Esophagus (tissue), 2 donors: ENCODE results near the gene RSPH3. TPM values are rescaled to one million over a fixed set of nuclear protein-coding genes. Genes with fewer than 3 reads are reported as not detected.

Experiments used
- H3K27ac ChIP-seq, 2 donors: one replicate each; pipeline ENCODE4 v1.5.1; 2013; ENCODE audit warnings: low read depth in 2 of 2, mild to moderate bottlenecking in 2 of 2, inconsistent platforms in 1 of 2, low read length in 1 of 2, moderate library complexity in 1 of 2
- H3K27me3 ChIP-seq, 2 donors: one replicate each; pipeline ENCODE4 v1.6.1; 2013; ENCODE audit warnings: low read length in 2 of 2, control low read depth in 1 of 2, mild to moderate bottlenecking in 1 of 2; ENCODE audit not compliant: insufficient read depth in 2 of 2, control insufficient read depth in 1 of 2
- H3K36me3 ChIP-seq, 2 donors: one replicate each; pipeline ENCODE4 v1.6.1; 2013; ENCODE audit warnings: low read length in 1 of 2; ENCODE audit not compliant: control insufficient read depth in 2 of 2, insufficient read depth in 2 of 2
- H3K4me1 ChIP-seq, 2 donors: one replicate each; pipeline ENCODE4 v1.6.1; 2013; ENCODE audit warnings: low read length in 1 of 2; ENCODE audit not compliant: control insufficient read depth in 2 of 2, insufficient read depth in 2 of 2
- H3K4me3 ChIP-seq, 2 donors: one replicate each; pipeline ENCODE4 v1.5.1; 2013; ENCODE audit warnings: low read length in 2 of 2, mild to moderate bottlenecking in 2 of 2, low read depth in 1 of 2, moderate library complexity in 1 of 2
- H3K9me3 ChIP-seq, 2 donors: one replicate each; pipeline ENCODE4 v1.6.1; 2013; ENCODE audit warnings: mild to moderate bottlenecking in 2 of 2, low read depth in 1 of 2, low read length in 1 of 2, moderate library complexity in 1 of 2; ENCODE audit not compliant: control insufficient read depth in 2 of 2, insufficient read depth in 1 of 2
- WGBS, 2 donors: extraction: QIAGEN DNeasy Blood & Tissue Kit; methylation state at CpG; one replicate each; pipeline ENCODE4 v1.1.7; 2013; 5-methylcytosine and 5-hydroxymethylcytosine counted together
- polyA plus RNA-seq, 2 donors: library from polyadenylated mRNA; stranded (reverse); fragments of 200-250 nt; gene quantifications; one replicate each; pipeline ENCODE4 v1.2.3, GENCODE V29; 2013
- donor health status: healthy with polysubstance abuse.
- donor health status: Bipolar disorder and iron deficiency.

Gene RSPH3
- polyA plus RNA-seq, 2 donors: 6.1 to 6.3 TPM

GRCh38 chr6:158943380-158944032, 56.5 kb downstream of the RSPH3 start:
- Histone ChIP-seq H3K4me1 (peaks cover 5 to 6% of the 10 kb centered on the region in 2 donors), H3K9me3 (no peaks in the 10 kb centered on the region), H3K27ac (no peak overlapping the region), H3K27me3 (no peaks in the 10 kb centered on the region), H3K36me3 (no peaks in the 10 kb centered on the region), H3K4me3 (no peak overlapping the region)
- WGBS, 2 donors: 89 to 94% methylated on average over 3 of the region's 3 CpGs

- no peaks in the 10 kb centered on the region for H3K27me3 ChIP-seq
- WGBS, 2 donors: 96 to 100% methylated on average over 2 of the region's 2 CpGs
- no peak overlapping the region for H3K4me3 ChIP-seq
- H3K9me3 ChIP-seq: no peaks in the 10 kb centered on the region
- H3K27ac ChIP-seq: no peak overlapping the region
- H3K4me1 ChIP-seq: peaks cover 5 to 10% of the 10 kb centered on the region in 2 donors
- H3K36me3 ChIP-seq: no peaks in the 10 kb centered on the region
These were observed 57.7 kb downstream of the RSPH3 start for GRCh38 chr6:158942349-158942748.

- WGBS, 2 donors: 76 to 98% methylated on average over 2 of the region's 2 CpGs
- Histone ChIP-seq H3K27ac (no peak overlapping the region), H3K4me1 (peaks cover 6 to 10% of the 10 kb centered on the region in 2 donors), H3K36me3 (no peaks in the 10 kb centered on the region), H3K9me3 (no peaks in the 10 kb centered on the region), H3K4me3 (no peak overlapping the region), H3K27me3 (no peaks in the 10 kb centered on the region)
These were observed 58.8 kb downstream of the RSPH3 start for GRCh38 chr6:158941246-158941645.

- no peak overlapping the region for H3K27ac ChIP-seq
- peak overlapping the region in 1 of 2 donors; percentile 50 for H3K4me3 ChIP-seq
- H3K36me3 ChIP-seq: no peaks in the 10 kb centered on the region
- H3K9me3 ChIP-seq: no peaks in the 10 kb centered on the region
- H3K4me1 ChIP-seq: peaks cover 6 to 10% of the 10 kb centered on the region in 2 donors
- WGBS, 2 donors: 31 to 52% methylated on average over 35 to 37 of the region's 37 CpGs
- H3K27me3 ChIP-seq: no peaks in the 10 kb centered on the region
These were observed 60.5 kb downstream of the RSPH3 start for GRCh38 chr6:158939255-158940159.

GRCh38 chr6:158938811-158939254, 61.2 kb downstream of the RSPH3 start:
- H3K27ac ChIP-seq: peak overlapping the region in 1 of 2 donors; percentile 49
- peak overlapping the region in 1 of 2 donors; percentile 50 for H3K4me3 ChIP-seq
- 33 to 37% methylated on average over 23 of the region's 23 CpGs for WGBS, 2 donors

GRCh38 chr6:158938220-158938619, 61.8 kb downstream of the RSPH3 start:
- peaks cover 6 to 10% of the 10 kb centered on the region in 2 donors for H3K4me1 ChIP-seq
- H3K27ac ChIP-seq: peak overlapping the region in 1 of 2 donors; percentile 24
- H3K36me3 ChIP-seq: no peaks in the 10 kb centered on the region
- 87% methylated on average over 11 of the region's 11 CpGs for WGBS, 2 donors
- H3K4me3 ChIP-seq: no peak overlapping the region
- no peaks in the 10 kb centered on the region for H3K27me3 ChIP-seq
- H3K9me3 ChIP-seq: no peaks in the 10 kb centered on the region

More at GRCh38 chr6:158938811-158939254, 61.2 kb downstream of the RSPH3 start:
- Histone ChIP-seq H3K4me1 (peaks cover 6 to 10% of the 10 kb centered on the region in 2 donors), H3K36me3 (no peaks in the 10 kb centered on the region), H3K9me3 (no peaks in the 10 kb centered on the region), H3K27me3 (no peaks in the 10 kb centered on the region)

GRCh38 chr6:158934157-158934556, 65.8 kb downstream of the RSPH3 start:
- no peak overlapping the region for H3K4me3 ChIP-seq
- no peaks in the 10 kb centered on the region for H3K36me3 ChIP-seq
- H3K27me3 ChIP-seq: no peaks in the 10 kb centered on the region
- 88 to 91% methylated on average over 5 of the region's 5 CpGs for WGBS, 2 donors
- H3K9me3 ChIP-seq: no peaks in the 10 kb centered on the region
- peaks cover 4 to 9% of the 10 kb centered on the region in 2 donors for H3K4me1 ChIP-seq
- H3K27ac ChIP-seq: no peak overlapping the region

- no peak overlapping the region for H3K27ac ChIP-seq
- H3K4me3 ChIP-seq: no peak overlapping the region
- WGBS, 2 donors: 63 to 88% methylated on average over 4 of the region's 4 CpGs
- H3K27me3 ChIP-seq: no peaks in the 10 kb centered on the region
- H3K4me1 ChIP-seq: peaks cover 1 to 2% of the 10 kb centered on the region in 2 donors
- no peaks in the 10 kb centered on the region for H3K9me3 ChIP-seq
- H3K36me3 ChIP-seq: no peaks in the 10 kb centered on the region
These were observed 66.9 kb downstream of the RSPH3 start for GRCh38 chr6:158933079-158933595.

- Histone ChIP-seq H3K4me3 (no peak overlapping the region), H3K4me1 (no peaks in the 10 kb centered on the region), H3K36me3 (no peaks in the 10 kb centered on the region), H3K27me3 (no peaks in the 10 kb centered on the region), H3K9me3 (no peaks in the 10 kb centered on the region), H3K27ac (no peak overlapping the region)
- WGBS, 2 donors: 93 to 97% methylated on average over 1 to 2 of the region's 2 CpGs
These were observed 71.9 kb downstream of the RSPH3 start for GRCh38 chr6:158928068-158928467.
